K562 (cell line): Measurements from ENCODE around the gene MAP3K2. TPM values are rescaled to one million over a fixed set of nuclear protein-coding genes. Genes with fewer than 3 reads are reported as not detected.

Experiments
- ATAC-seq: fragments of 200-7000 bp; cut with Tn5 transposase; 3 replicates; pipeline ENCODE4 v1.9.1; 2020; ENCODE audit warnings: moderate library complexity
- BruUV-seq: library from RNA; stranded (reverse); fragments of 400-500 nt; replicated peaks from 2 replicates; lab custom pipeline; 2021; lab: Mats Ljungman, UMichigan
- CTCF ChIA-PET: fragments of 300-600 bp; formaldehyde crosslinking; extraction: SDS; loops from one replicate; lab custom pipeline; 2021; ENCODE audit warnings: low intra/inter-chr PET ratio; lab: Yijun Ruan, JAX
- POLR2A ChIA-PET: fragments of 300-600, 350-650 bp; sonication (Branson Sonifier 250); formaldehyde crosslinking; extraction: SDS; loops from one replicate; lab custom pipeline; 2021; ENCODE audit warnings: antibody characterized with exemption, inconsistent platforms; lab: Yijun Ruan, JAX
- DNase-seq, 4 experiments: peaks; one replicate each; pipeline versions ENCODE4 v3.0.0 to v3.0.0-alpha.2; 2011 to 2018; ENCODE audit warnings: low spot score in 3 of 4, mixed read lengths in 3 of 4; ENCODE audit errors: extremely low read depth in 1 of 4
- FAIRE-seq: peaks from 2 replicates; lab custom pipeline; 2011; peaks lifted over from hg19 to GRCh38; lab: Jason Lieb, UNC
- H2AFZ ChIP-seq: 2 replicates; pipeline ENCODE4 v1.6.0; 2011; ENCODE audit warnings: low read depth, low read length, control low read depth, inconsistent platforms
- H3K27ac ChIP-seq: fragments of 200-600 bp; 3 replicates; pipeline ENCODE4 v1.8.0; 2011; ENCODE audit warnings: low read depth, mild to moderate bottlenecking, control low read depth, inconsistent platforms, low read length, moderate library complexity, mixed read lengths; ENCODE audit errors: extremely low read depth
- H3K27me3 ChIP-seq, 2 experiments: fragments of 300-600 bp in 1 of 2; 2 replicates in 1 of 2; 3 replicates in 1 of 2; pipeline versions ENCODE4 v1.6.0 to v1.8.0; 2011; ENCODE audit warnings: inconsistent platforms in 2 of 2, low read length in 2 of 2, mild to moderate bottlenecking in 1 of 2, mixed read lengths in 1 of 2, moderate library complexity in 1 of 2; ENCODE audit not compliant: control insufficient read depth in 2 of 2, insufficient read depth in 2 of 2
- H3K36me3 ChIP-seq: fragments of 300-600 bp; 3 replicates; pipeline ENCODE4 v1.8.0; 2011; ENCODE audit warnings: mild to moderate bottlenecking, low read length, inconsistent platforms; ENCODE audit not compliant: control insufficient read depth, insufficient read depth
- H3K4me1 ChIP-seq, 2 experiments: fragments of 200-600 bp in 1 of 2; replicated peaks in 1 of 2; 2 replicates in 1 of 2; 3 replicates in 1 of 2; pipeline versions ENCODE4 v1.5.1 to v1.8.0; 2011; ENCODE audit warnings: inconsistent platforms in 2 of 2, low read length in 2 of 2, mild to moderate bottlenecking in 1 of 2, mixed read lengths in 1 of 2, moderate library complexity in 1 of 2; ENCODE audit not compliant: control insufficient read depth in 2 of 2, insufficient read depth in 2 of 2
- H3K4me2 ChIP-seq: 2 replicates; pipeline ENCODE4 v1.6.1; 2011; ENCODE audit warnings: low read length, control low read depth, inconsistent platforms, mixed read lengths; ENCODE audit not compliant: insufficient read depth
- H3K4me3 ChIP-seq: fragments of 200-600 bp; sonication (generic), shearing (Covaris generic); 2 replicates; pipeline ENCODE4 v1.5.1; 2016; ENCODE audit warnings: control low read depth, inconsistent platforms
- H3K79me2 ChIP-seq: fragments of 200-600 bp; 3 replicates; pipeline ENCODE4 v1.8.0; 2011; ENCODE audit warnings: low read length, inconsistent platforms; ENCODE audit not compliant: control insufficient read depth, insufficient read depth
- H3K9ac ChIP-seq, 2 experiments: 2 replicates each; pipeline versions ENCODE4 v1.6.0 to v1.6.1; 2011; ENCODE audit warnings: low read depth in 2 of 2, low read length in 2 of 2, control low read depth in 1 of 2, inconsistent platforms in 1 of 2, mild to moderate bottlenecking in 1 of 2, mixed read lengths in 1 of 2; ENCODE audit not compliant: insufficient read depth in 1 of 2
- H3K9me1 ChIP-seq: one replicate; pipeline ENCODE4 v1.6.0; 2011; ENCODE audit warnings: inconsistent platforms, mild to moderate bottlenecking, low read length, moderate library complexity; ENCODE audit not compliant: control insufficient read depth, insufficient read depth
- H3K9me3 ChIP-seq: replicated peaks from 2 replicates; pipeline ENCODE4 v1.5.1; 2011; ENCODE audit warnings: low read depth, low read length, inconsistent platforms; ENCODE audit not compliant: control insufficient read depth, insufficient read depth
- H4K20me1 ChIP-seq: replicated peaks from 2 replicates; pipeline ENCODE4 v1.6.1; 2011; ENCODE audit warnings: low read length, inconsistent platforms, mixed read lengths; ENCODE audit not compliant: control insufficient read depth, insufficient read depth
- CBFB ChIP-seq: sonication (generic); formaldehyde crosslinking; IDR thresholded peaks from 2 replicates; pipeline ENCODE4 v1.4.0; 2020; ENCODE audit warnings: mild to moderate bottlenecking, missing genetic modification reagents
- CHD1 ChIP-seq: fragments of 200-600 bp; sonication (generic); IDR thresholded peaks from one replicate; pipeline ENCODE4 v1.6.1; 2012; ENCODE audit warnings: mild to moderate bottlenecking, moderate library complexity, low read length, inconsistent platforms
- DNMT1 ChIP-seq: fragments of 450-650 bp; IDR thresholded peaks from 2 replicates; pipeline ENCODE4 v1.6.1; 2016; ENCODE audit warnings: antibody characterized with exemption, mild to moderate bottlenecking
- EP400 ChIP-seq: fragments of 450-650 bp; IDR thresholded peaks from 2 replicates; pipeline ENCODE4 v1.6.1; 2017; ENCODE audit warnings: antibody characterized with exemption, mild to moderate bottlenecking, moderate library complexity
- FOXJ2 ChIP-seq: fragments of 200-800 bp; sonication (Bioruptor generic); IDR thresholded peaks from 2 replicates; pipeline ENCODE4 v1.6.1; 2016; ENCODE audit warnings: missing genetic modification characterization, missing compliant biosample characterization
- FOXK1 ChIP-seq: sonication (generic); formaldehyde crosslinking; IDR thresholded peaks from 2 replicates; pipeline ENCODE4 v1.8.0; 2022; ENCODE audit warnings: missing genetic modification reagents, mild to moderate bottlenecking, borderline replicate concordance
- HDAC6 ChIP-seq: IDR thresholded peaks from 2 replicates; pipeline ENCODE4 v1.6.1; 2012; ENCODE audit warnings: low read depth, mild to moderate bottlenecking, control low read depth, inconsistent platforms, low read length, moderate library complexity
- PTRF ChIP-seq: fragments of 450-650 bp; IDR thresholded peaks from 2 replicates; pipeline ENCODE4 v1.6.1; 2016; ENCODE audit warnings: mild to moderate bottlenecking, missing genetic modification characterization, missing compliant biosample characterization
- RBFOX2 ChIP-seq: fragments of 200-400 bp; formaldehyde crosslinking; IDR thresholded peaks from 2 replicates; pipeline ENCODE4 v1.6.1; 2017; ENCODE audit warnings: low read depth, mild to moderate bottlenecking, low read length, moderate library complexity
- RBM25 ChIP-seq: fragments of 200-400 bp; formaldehyde crosslinking; IDR thresholded peaks from 2 replicates; pipeline ENCODE4 v1.6.1; 2018; ENCODE audit warnings: low read length, low read depth, moderate library complexity; ENCODE audit not compliant: severe bottlenecking
- SIRT6 ChIP-seq: IDR thresholded peaks from one replicate; pipeline ENCODE4 v1.6.1; 2012; ENCODE audit warnings: low read depth, mild to moderate bottlenecking, control low read depth, inconsistent platforms, low read length, moderate library complexity
- SMARCA4 ChIP-seq: fragments of 450-650 bp; IDR thresholded peaks from 2 replicates; pipeline ENCODE4 v1.6.1; 2016
- U2AF2 ChIP-seq: fragments of 200-400 bp; formaldehyde crosslinking; optimal IDR thresholded peaks from 2 replicates; pipeline ENCODE3; 2017; ENCODE audit warnings: low read depth, mild to moderate bottlenecking, low read length
- ZNF766 ChIP-seq: fragments of 200-800 bp; sonication (Bioruptor generic); conservative IDR thresholded peaks from 2 replicates; pipeline ENCODE4 v1.6.1; 2016; ENCODE audit warnings: missing genetic modification characterization, missing compliant biosample characterization
- WGBS: fragments of 100-300 bp; shearing (Covaris generic); methylation state at CpG from one replicate; pipeline ENCODE4 v1.1.6; 2016; ENCODE audit warnings: low coverage, mixed read lengths; ENCODE audit not compliant: insufficient coverage; ENCODE audit errors: missing lambda C conversion rate; 5-methylcytosine and 5-hydroxymethylcytosine counted together
- in situ Hi-C: fragments of 300-500 bp; cut with MboI; formaldehyde crosslinking; loops from 4 replicates; pipeline ENCODE4 v1.15.0; 2018; ENCODE audit warnings: inconsistent platforms, mixed read lengths
- intact Hi-C: fragments of 100-400 bp; cut with micrococcal nuclease; formaldehyde crosslinking; loops from 2 replicates; pipeline ENCODE4 v1.14.2; 2022
- polyA plus RNA-seq, 8 experiments: library from polyadenylated mRNA; depleted of rRNA in 4 of 8; stranded (reverse) in 5 of 8; unstranded in 3 of 8; fragments of >200 nt; fragmentation: Nextera tagmentation in 2 of 8; fragmentation: Illumina TruSeq in 1 of 8; extraction: Ambion mirVana in 2 of 8; extraction: Trizol in 1 of 8; gene quantifications; 2 replicates each; pipeline versions ENCODE4 v1.2.1 to v1.2.3, GENCODE V29; 2011 to 2014; ENCODE audit warnings: inconsistent platforms in 1 of 8, missing spikeins in 1 of 8
- total RNA-seq, 7 experiments: library from RNA; depleted of rRNA in 6 of 7; stranded (reverse); fragments of >200 nt in 6 of 7; fragmentation: Illumina TruSeq in 2 of 7; extraction: Trizol in 2 of 7; gene quantifications; 2 replicates each; pipeline versions ENCODE4 v1.2.1 to v1.2.3, GENCODE V29; 2011 to 2021; ENCODE audit warnings: low replicate concordance in 1 of 7
- TF ChIP-seq, protein P1 (sequence below): fragments of 450-650 bp; IDR thresholded peaks from one replicate; pipeline ENCODE4 v1.6.1; 2018; ENCODE audit warnings: mild to moderate bottlenecking, moderate library complexity; ENCODE audit not compliant: partially characterized antibody
- TF ChIP-seq, protein P2 (sequence below): fragments of 250-450 bp; sonication (Bioruptor Pico); IDR thresholded peaks from 2 replicates; pipeline ENCODE4 v1.8.0; 2021; ENCODE audit warnings: moderate library complexity, mild to moderate bottlenecking, inconsistent platforms
- TF ChIP-seq, protein P3 (sequence below): IDR thresholded peaks from 2 replicates; pipeline ENCODE4 v1.6.1; 2016; ENCODE audit warnings: missing genetic modification characterization, missing compliant biosample characterization

The MAP3K2 gene
- total and polyA plus RNA-seq, 9 of the 15 experiments (the other 6 are each of a cell fraction or from before 2014, with no cell fraction given) = 1.2 to 14.2 (median 5.7) TPM

DNA sequence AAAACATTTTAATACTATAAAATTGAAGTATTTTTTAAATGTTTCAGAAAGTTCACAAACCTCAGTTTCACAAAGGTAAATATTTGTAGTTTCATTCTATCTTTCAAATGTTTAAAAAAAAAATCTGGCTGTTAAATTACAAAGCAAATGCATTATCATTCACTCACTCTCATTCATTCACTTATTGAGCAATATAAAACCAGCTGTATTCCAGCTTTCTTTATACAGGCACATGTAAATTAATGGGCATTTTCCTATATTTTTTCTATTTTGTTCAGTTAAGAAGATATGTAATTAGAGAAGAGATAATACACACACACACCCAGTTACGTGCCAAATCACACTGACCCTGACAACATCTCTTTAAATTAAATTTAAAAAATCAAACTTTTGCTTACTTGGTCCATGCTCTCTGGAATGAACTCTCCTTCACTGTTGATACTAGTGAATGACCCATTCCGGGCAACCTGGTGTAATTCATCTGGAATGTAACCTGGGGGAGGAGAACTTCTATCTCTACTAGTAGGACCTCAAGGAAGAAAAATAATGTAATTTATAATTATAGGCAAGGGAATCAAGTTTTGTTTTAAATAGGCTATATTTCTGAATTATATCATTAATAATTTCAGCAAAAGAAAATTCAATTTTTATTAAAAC is 61.4 kb downstream of the MAP3K2 start:
- TF ChIP-seq, protein P1, sequence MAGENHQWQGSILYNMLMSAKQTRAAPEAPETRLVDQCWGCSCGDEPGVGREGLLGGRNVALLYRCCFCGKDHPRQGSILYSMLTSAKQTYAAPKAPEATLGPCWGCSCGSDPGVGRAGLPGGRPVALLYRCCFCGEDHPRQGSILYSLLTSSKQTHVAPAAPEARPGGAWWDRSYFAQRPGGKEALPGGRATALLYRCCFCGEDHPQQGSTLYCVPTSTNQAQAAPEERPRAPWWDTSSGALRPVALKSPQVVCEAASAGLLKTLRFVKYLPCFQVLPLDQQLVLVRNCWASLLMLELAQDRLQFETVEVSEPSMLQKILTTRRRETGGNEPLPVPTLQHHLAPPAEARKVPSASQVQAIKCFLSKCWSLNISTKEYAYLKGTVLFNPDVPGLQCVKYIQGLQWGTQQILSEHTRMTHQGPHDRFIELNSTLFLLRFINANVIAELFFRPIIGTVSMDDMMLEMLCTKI = no peak
- TF ChIP-seq, protein P2, sequence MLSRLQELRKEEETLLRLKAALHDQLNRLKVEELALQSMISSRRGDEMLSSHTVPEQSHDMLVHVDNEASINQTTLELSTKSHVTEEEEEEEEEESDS (CRISPR knock-in tag) = no peak
- no peak for TF ChIP-seq SMARCA4
- no peak for TF ChIP-seq SIRT6
- no peak for TF ChIP-seq ZNF766 (CRISPR knock-in tag)
- no peak for TF ChIP-seq RBFOX2
- TF ChIP-seq CBFB (CRISPR knock-in tag) = no peak
- TF ChIP-seq FOXK1 (CRISPR knock-in tag) = no peak
- no peak for TF ChIP-seq FOXJ2
- TF ChIP-seq EP400 = no peak
- TF ChIP-seq HDAC6 = no peak
- TF ChIP-seq, protein P3, sequence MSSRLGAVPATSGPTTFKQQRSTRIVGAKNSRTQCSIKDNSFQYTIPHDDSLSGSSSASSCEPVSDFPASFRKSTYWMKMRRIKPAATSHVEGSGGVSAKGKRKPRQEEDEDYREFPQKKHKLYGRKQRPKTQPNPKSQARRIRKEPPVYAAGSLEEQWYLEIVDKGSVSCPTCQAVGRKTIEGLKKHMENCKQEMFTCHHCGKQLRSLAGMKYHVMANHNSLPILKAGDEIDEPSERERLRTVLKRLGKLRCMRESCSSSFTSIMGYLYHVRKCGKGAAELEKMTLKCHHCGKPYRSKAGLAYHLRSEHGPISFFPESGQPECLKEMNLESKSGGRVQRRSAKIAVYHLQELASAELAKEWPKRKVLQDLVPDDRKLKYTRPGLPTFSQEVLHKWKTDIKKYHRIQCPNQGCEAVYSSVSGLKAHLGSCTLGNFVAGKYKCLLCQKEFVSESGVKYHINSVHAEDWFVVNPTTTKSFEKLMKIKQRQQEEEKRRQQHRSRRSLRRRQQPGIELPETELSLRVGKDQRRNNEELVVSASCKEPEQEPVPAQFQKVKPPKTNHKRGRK = no peak
- TF ChIP-seq CHD1 = no peak
- TF ChIP-seq PTRF (tag) = no peak
- no peak for TF ChIP-seq U2AF2
- no peak for TF ChIP-seq DNMT1
- no peak for TF ChIP-seq RBM25
- BruUV-seq = no TSS peak
- Histone ChIP-seq H3K9ac (no peak overlapping the region), H2AFZ (no peak overlapping the region), H3K27ac (no peak overlapping the region), H3K4me1 (no peaks in the 10 kb centered on the region), H3K9me1 (no peaks in the 10 kb centered on the region), H4K20me1 (no peaks in the 10 kb centered on the region), H3K4me2 (no peak overlapping the region), H3K4me3 (no peak overlapping the region), H3K27me3 (no peaks in the 10 kb centered on the region), H3K36me3 (peaks cover 38% of the 10 kb centered on the region; the same call in 1 of the 3 replicates), H3K9me3 (no peaks in the 10 kb centered on the region), H3K79me2 (no peaks in the 10 kb centered on the region)
- POLR2A ChIA-PET = no interaction called here
- CTCF ChIA-PET = interaction anchor here (2.7 kb wide), 1 partner anchor 127 kb away, joined by 27 read pairs; no protein-coding TSS in a partner anchor
- 72% methylated on average over 2 of the region's 2 CpGs for WGBS
- ATAC-seq = no peak
- DNase-seq = no peak
- intact Hi-C loops (loop anchor here (10.0 kb wide), 1 partner anchor 132 kb away; no protein-coding TSS in a partner anchor), in situ Hi-C loops (no loop called here)
- no peak for FAIRE-seq
